Activated gamma-delta T cell treated with Interleukin-2 at 50 U/mL for 16 hours (primary cell): ENCODE data around the gene TFCP2L1.
"Not testable (repeated sequence)": the region's sequence is repeated elsewhere in the genome, so short reads cannot be mapped to it uniquely, and the experiment has no call there.

Experiments
- DNase-seq: peaks from one replicate; pipeline ENCODE4 v3.0.0-alpha.2; 2020

Gene TFCP2L1

DNA sequence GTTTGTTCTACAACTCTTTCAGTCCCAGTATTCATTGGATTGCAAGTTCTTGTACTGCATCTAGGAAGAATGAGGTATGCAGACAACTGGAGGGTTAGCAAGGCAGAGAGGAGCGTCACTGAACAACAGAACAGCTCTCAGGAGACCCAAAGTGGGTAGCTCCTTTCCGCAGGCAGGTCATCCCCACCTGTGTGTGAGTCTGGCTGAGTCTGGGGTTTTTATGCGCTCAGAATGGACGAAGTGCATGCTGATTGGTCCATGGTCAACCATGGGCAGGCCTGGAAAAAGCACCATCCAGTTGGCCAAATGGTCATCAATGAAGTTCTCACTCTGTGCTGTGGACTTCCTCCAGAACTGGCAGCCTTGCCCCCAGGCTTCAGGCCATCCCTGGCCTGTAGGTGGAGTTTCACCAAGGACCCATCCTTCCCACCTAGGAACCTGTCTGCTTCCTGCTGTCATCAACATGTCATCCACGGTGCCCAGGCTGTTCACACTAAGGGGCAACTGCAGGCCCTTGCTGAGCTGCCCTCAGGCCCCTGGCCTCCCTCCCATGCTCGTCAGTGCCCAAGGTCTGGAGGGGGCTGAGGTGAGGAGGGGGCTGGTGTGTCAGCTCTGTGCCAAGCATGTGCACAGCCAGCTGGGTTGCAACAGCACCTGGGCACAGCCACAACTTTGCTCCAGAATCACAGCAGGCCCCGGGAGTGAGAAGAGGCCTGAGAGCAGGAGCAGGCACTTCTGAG lies 11.1 kb upstream of the TFCP2L1 start:
- no peak for DNase-seq

DNA sequence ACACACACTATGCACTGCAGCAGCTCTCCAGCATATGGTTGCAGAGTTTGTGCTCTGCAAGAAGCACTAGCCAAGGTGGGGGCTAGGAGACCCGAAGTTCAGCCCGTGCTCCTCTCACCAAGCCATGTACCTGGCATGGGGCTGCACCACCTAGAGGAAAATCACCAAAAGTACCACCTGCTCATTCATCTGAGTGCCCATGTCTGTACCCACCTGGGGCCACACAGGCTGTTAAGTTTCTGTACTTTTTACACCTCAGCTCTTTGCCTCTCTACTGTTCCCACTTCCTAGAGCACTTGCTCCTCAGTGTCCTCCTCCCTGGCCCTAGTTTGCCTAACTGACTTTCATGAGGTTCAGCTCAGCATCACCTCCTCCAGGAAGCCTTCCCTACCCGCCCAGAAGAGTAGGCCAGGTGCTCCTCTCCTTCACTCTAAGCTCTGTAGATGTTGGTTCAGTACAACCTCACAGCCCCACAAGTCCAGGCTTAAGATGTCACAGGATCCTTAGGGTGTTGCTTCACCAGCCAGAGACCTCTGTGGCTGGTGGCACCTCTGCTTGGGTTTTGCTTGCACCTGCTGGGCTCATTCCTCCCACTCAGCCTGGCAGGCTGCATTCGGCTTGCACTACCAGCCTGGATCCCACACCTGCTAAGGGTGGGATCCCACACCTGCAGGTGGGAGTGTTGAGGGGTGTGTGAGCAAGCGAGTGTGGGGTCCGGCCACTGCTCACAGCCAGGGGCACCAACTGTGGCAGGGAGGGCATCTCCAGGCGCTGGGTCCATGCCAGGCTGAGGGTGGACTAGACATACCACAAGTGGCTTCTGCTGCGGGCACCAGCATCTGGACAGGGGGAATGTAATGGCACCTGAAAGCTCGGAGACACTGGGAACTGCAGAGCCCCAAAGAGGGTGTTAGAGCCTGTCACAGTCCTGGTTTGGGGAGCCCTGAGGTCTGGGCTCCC lies 10.2 kb upstream of the TFCP2L1 start:
- no peak for DNase-seq

DNA sequence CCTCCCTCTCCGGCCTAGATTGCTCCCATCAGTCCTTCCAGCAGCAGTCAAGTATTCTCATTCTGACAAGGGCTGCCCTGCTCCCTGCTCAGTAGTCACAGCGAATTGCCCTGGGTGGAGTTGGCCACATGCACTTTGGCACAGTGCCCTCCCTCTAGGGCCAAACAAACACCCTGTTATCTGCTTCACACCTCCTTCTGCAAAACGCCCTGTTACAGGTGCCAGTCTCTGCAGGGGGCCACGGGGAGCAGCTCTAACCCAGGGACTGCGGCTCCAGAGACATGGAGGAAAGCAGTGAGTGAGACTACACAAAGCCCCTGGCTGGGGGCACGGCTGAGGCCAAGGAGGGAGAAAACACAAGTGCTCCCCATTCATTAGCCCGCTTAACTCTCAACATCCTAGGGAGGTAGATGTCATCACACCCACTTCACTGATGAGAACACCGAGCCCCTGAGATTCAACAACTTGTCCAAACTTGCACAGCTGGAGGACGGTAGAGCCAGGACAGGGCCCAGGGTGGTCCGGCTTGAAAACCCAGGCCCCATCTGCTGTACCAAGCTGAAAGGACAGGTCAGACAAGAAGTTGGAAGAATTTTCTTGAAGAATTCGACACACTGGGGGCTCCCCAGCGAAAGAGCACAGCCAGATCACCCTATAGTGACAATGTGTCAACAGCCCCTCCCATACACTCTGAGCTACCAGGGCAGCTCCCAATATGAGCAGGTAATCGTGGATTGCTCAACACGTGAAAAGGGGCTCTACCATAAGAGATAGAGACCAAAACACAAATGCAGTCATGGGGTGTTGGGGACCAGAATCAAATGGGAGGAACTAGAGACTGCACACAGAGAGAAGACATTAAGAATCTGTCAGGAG lies 8.7 kb upstream of the TFCP2L1 start:
- peak; percentile 38 for DNase-seq

DNA sequence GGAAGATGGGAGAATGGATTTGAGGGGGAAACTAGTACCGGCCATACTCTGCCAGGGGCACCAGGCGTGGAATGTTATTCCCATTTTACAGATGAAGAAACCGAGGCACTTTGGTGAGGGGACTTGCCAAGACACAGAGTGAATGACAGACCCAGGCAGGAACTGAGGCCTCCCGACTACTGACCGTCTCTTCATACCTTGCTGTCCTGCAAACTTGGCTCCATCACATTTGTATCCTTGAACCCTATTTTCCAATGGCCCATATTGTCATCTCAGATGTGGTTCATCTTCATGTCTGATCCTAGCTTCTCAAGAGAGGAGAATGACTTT lies 6.2 kb upstream of the TFCP2L1 start:
- DNase-seq: no peak

DNA sequence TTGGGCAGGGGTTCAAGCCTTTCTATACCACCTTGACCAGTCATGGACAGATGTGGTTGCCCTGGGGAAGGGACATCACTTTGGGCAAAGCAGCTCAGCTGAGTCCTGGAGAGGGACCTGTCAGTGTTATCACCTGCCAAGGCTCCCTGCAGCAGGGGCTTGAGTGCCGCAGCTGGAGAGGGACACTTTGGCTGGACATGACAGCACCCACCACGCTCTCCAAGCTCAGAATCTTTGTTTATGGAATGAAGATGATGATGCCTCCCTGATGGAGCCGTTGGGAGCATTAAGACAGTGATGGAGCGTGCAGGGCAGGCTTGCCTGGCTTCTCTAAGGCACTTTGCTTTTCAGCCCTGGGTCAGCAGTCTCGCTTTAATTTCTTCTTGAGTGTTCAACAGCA lies 4.3 kb upstream of the TFCP2L1 start:
- DNase-seq: no peak

DNA sequence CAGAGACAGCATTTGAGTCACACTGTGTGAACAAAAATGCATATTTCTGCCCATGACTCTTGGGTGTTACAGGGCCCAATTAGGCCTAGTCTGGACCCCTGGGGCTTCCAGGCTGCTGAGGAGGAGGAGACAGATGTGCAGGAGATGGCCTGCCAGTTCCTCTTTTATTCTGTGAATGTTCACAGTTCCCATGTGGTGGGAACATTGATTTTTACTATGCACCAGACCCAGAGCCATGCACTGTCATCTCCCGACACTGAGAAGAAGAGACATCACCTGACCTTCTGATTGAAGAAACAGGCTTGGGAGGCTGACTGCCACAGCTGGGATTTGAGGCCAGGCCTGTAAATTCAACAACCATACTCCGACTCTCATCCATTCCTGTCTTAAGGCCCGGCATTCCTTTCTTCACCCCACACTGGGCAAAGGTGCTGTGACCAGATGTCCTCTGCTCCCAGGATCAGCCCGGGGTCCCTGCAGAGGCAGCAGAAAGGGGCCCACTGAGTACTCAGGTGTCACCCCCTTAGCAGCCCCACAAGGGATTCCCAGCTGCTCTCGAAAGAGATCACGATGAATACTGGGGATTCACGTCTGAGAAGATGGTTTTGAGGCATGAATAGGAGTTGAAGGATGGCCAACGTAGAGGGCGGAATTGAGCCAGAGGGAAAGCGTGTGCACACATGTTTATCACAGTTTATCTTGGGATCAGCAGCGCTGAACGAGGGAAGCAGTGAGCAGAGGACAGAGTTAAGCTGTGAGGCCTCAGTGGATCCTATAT lies 3.6 kb upstream of the TFCP2L1 start:
- DNase-seq: no peak

DNA sequence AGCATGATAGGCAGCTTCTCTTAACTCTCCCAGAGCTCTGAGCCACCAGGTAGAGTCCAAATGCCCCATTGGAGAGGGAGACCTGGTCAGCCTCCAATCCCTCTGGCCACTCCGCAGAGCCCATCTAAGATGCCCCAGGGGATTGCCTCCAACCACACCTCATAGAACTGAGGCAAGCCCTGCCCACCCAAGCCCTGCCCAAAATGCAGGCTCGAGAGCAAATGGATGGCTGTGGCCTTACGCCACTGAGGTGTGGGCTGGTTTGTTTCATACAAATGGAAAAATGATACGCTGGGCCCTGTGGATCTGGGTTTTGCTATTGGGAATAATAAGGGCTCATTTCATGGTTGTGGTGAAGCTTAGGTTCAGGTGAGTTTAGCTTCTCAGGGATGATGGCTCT lies 3.0 kb upstream of the TFCP2L1 start:
- DNase-seq: no peak

DNA sequence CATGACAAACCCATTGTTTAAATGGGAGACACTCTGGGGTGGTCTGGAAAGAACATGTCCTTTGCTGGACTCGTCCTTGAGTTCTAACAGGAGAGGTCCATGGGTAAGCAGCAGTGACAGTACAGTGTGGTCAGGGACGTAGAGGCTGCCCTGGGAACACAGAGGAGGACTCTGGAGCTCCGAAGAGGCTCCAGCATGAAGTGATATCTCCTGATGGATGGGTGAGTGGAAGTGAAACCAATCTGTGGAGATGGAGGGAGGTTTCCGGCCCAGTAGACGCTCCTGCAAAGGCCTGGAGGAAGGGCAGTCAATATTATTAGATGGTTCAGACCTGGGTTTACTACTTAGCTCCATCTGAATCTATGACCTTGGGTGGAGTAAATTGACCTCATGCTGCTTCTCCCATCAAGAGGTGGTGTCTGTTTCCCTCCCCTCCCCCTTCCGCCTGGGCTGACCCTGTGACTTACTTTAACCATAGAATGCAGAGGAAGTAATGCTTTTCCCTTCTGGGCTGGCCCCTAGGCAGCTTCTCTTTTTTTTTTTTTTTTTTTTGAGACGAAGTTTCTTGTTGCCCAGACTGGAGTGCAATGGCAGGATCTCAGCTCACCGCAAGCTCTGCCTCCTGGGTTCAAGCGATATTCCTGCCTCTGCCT lies 2.3 kb upstream of the TFCP2L1 start:
- DNase-seq: no peak

DNA sequence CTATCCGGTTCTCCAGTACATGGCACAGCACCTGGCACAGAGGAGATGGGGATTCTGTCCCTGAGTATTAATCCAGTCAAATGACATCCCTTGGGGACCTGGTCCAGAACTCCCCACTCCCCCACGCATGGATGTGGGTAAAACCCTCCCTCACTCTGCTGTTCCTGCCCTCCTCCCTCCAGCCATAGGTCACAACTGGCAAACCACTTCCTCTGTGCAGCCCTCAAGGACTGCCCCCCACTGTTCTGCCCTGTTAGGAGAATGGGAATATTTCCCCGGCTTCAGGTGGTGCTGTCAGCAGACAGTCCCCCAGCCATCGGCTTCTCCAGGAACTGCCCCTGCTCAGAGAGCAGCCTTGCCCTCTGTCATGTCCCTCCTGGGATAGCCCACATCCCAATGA lies 1.5 kb upstream of the TFCP2L1 start:
- DNase-seq: no peak

DNA sequence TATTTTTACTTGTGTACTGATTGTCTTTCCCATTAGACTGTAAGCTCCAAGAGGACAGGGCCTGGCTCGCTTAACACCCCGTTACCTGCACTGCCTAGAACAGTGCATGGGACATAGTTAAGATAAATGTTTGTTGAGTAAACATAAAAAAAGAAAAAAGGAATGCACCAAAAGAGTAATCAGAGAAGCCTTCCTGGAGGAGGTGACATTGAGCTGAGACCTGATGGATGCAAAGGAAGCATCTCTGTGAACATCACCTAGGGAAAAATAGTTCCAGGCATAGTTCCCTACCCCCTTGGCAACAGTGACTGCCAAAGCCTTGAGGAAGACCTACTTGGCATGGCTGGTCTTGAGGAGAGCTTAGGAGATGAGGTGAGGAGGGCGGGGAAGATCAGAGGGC lies 924 bp upstream of the TFCP2L1 start:
- DNase-seq: no peak

DNA sequence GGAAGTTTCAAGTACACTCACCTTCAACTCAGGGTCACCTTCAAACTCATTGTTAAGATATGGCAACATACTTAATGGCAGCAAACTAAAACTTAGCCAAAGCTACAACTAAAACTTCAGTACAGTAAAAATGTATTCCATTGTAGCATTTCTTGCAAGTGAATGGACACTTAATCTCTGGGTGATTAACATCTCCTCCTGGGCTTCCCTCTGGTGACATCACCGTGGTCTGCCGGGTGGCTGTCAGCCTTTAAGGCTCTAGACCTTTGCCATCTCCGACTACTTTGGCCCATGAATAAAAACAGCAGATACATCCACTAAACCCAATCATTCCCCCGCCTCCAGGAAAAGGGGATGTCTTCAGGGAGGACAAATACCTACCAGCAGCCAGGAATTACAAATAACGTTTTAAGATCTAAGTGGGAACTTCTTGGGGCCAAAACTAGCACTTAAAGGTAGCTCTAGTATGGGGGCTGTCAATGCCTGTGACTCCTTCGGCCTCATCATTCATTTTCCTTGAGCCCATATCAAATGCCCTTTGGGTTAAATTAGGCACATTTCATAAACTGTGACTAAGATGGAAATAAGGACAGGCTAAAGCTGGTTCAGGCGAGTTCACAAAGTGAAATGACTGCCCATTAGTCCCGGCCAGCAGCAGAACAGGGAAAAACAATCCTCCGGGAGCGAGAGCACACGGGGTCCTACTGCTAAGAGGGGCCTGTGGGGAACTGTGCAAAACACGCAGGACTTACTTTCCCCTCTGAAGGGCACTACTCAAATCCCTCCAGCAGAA lies 1.1 kb downstream of the TFCP2L1 start:
- no peak for DNase-seq

DNA sequence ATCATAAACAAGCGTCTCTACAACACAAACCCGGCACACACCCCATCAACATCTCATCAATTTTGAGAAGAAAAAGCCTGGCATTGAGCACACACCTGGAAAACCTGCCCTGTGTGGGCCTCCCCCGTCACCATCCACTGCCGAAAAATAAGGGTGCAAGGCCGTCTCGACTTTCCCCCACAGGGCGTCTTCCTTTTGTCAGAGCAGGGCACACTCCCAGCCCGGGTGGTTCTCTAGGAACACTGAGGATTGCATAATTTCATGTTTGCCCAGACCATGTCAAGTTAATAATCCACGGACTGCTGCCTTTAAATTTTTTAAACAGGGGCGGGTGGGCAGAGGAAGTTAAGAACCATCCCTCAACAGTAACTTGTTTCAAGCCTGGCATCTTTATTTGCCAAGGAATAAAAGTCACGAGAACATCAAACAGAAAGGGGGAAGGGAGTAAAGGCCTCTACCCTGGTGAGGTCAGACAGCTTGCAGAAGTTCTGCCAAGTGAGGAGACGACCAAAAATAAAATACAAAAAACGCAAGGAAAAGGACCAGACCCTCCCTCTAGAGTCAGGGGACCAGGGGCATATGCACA lies 2.1 kb downstream of the TFCP2L1 start:
- no peak for DNase-seq

DNA sequence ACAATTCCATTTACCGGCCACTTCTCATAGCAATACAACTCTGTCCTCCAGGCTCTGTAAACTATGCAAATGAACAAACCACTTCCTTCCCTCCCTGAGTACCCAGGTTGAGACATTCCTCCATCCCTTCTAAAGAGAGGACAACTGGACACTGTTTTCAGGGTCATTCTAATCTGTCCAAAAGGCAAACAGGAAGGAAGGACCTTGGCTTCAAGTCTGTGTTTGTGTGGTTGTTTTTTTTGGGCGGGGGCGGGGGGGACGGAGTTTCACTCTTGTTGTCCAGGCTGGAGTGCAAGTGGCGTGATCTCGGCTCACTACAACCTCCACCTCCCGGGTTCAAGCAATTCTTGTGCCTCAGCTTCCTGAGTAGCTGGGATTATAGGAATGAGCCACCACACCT lies 3.3 kb downstream of the TFCP2L1 start:
- DNase-seq: no peak

DNA sequence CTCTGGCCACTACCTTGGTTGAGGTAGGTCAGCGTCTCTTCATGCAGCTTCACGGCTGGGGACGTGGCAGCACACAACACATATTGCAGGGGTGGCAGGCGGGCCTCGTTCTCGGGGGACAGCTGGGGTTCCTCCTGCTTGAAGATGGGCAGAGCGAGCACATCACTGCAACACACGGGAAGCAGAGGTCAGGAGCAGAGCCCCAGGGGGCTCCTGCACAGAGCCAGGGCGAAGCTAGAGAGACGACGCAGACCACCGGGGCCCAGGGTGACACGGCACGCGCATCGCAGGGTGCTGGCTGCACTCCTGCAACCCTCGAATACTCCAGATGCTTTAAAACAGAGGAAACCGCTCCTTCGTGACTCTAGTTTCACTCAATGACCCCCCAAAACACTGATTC lies 3.9 kb downstream of the TFCP2L1 start:
- DNase-seq: no peak

DNA sequence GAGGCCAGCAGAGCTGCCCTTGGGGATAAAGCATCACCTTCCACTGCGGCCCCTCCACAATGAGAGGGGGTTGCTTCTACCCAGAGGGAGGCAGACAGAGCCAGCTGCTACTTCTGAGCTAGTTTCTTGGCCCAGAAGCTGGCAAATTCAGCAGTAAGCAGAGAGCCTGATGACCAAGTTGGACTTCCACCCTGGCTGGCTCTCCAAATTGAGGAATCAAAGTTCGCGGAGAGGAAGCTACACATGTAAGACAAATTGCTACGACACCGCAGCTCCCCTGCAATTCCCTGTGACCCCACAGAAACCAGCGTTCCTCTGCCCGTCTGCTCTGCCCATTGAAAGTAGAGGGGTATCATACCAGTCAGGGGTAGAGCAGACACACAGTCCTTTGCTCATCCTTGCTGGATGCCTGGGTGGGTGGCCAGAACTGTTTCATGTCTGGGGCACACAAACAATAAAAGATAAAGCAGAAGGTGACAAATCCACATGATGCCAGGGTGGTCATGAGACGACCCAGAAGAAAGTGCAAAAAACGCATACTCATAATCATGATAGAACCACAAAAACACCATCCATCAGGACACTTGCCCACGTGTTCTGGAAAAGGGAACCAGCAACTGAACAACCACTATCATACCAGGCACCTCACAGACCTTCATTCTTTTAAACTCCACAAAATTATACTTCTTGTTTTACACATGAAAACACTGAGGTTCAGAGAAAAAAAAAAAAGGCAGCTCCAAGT lies 5.4 kb downstream of the TFCP2L1 start:
- no peak for DNase-seq

DNA sequence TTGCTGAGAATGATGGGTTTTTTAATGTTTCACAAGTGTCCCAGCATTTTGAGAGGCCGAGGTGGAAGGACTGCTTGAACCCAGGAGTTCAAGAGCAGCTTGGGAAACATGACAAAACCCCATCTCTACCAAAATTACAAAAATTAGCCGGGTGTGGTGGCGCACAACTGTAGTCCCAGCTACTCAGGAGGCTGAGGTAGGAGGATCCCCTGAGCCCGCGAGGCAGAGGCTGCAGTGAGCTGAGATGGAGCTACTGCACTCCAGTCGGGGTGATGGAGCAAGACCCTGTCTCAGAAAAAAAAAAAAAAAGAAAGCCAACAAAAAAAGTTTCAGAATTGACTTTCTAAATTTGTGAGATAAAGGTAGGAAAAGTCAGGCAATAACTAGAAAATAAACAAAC lies 8.7 kb downstream of the TFCP2L1 start:
- DNase-seq: no peak

DNA sequence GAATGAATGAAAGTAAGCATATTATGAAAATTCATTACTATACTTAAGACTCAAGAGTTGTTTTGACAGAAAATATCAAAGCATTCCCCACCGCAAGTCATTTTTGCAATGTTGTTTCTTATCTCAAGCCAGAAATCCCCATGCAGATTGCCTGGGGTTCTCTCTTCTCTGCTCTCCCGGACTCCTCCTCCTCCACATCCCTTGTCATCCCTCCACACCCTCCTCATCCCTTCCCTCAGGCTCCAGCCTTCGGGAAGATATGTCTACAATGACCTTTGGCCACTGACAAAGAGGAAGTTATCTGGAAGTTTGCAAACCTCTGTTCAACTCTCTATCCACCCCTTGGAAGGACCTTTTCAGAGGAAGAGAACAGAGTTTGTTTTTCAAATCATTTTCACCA lies 11.9 kb downstream of the TFCP2L1 start:
- no peak for DNase-seq

DNA sequence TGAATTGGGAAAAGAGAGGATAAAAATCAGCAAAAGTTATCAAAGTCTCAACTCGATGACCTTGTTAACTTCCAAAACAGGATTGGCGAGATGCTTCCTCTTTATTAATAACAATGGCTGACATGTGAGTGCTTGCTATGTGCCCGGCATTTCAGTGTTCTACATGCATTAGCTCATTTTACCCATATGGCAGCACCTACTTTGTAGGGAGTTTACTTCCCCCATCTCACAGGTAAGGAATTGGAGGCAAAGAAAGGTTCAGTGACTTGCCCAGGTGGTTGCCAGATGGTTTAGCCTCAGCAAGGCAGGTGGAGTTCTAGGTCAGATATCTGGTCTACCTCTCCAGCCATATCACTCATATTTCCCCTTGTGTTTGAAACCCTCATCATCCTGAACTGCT lies 12.4 kb downstream of the TFCP2L1 start:
- no peak for DNase-seq

DNA sequence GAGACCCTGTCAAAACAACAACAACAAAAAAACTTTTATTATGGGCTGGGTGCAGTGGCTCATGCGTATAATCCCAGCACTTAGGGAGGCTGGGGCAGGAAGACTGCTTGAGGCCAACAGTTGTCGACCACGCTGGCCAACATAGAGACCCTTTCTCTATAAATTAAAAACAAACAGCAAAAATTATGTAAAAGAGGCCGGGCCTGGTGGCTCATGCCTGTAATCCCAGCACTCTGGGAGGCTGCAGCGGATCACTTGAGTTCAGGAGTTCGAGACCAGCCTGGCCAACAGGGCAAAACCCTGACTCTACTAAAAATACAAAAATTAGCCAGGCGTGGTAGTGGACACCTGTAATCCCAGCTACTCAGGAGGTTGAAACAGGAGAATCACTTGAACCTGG lies 15.6 kb downstream of the TFCP2L1 start:
- not testable (repeated sequence) for DNase-seq

DNA sequence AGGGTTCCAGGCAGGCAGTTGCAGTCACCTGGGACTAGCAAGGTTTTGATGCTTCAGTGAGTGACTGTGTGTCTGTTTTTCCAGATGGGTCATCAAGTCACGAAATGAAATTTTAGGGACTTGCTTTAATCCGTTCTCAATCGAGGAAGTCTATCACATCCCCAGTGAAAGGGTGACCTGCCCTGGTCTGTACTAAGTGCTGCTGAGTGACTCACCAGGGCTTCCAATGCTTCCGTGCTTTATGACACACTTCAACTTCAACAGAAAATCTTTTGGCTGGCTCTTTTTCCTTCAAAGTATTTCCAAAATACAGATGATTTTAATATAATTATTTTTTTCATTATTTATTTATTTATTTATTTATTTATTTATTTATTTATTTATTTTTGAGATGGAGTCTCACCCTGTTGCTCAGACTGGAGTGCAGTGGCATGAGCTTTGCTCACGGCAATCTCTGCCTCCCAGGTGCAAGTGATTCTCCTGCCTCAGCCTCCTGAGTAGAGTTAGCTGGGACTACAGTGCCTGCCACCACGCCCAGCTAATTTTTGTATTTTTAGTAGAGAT lies 18.4 kb downstream of the TFCP2L1 start:
- no peak for DNase-seq
